Fibroblast of the aortic adventitia (primary cell): Measurements from ENCODE around the gene CEP164. TPM values are rescaled to one million over a fixed set of nuclear protein-coding genes. Genes with fewer than 3 reads are reported as not detected.
"Not testable (repeated sequence)": the region's sequence is repeated elsewhere in the genome, so short reads cannot be mapped to it uniquely, and the experiment has no call there.

Experiments
- DNase-seq: peaks from one replicate; pipeline ENCODE4 v3.0.0-alpha.2; 2010; ENCODE audit warnings: low read depth
- H3K4me3 ChIP-seq: 2 replicates; pipeline ENCODE4 v1.5.1; 2011; ENCODE audit warnings: low read depth, mild to moderate bottlenecking, control low read depth, low read length, moderate library complexity
- CTCF ChIP-seq: IDR thresholded peaks from 2 replicates; pipeline ENCODE4 v1.5.1; 2011; ENCODE audit warnings: mild to moderate bottlenecking, low read length, control low read depth, inconsistent platforms; ENCODE audit not compliant: insufficient read depth
- total RNA-seq: library from RNA; depleted of rRNA; stranded (reverse); fragments of >200 nt; gene quantifications from 2 replicates; pipeline ENCODE4 v1.2.3, GENCODE V29; 2012; ENCODE audit warnings: low replicate concordance

CEP164 gene
- total RNA-seq, 1 donor = 38.5 TPM

GRCh38 chr11:117444711-117445658, 117.3 kb downstream of the CEP164 start:
- TF ChIP-seq CTCF = no peak
- no peak for DNase-seq
- no peak overlapping the region for H3K4me3 ChIP-seq

GRCh38 chr11:117449111-117449693, 121.5 kb downstream of the CEP164 start:
- no peak for TF ChIP-seq CTCF
- DNase-seq = no peak
- no peak overlapping the region for H3K4me3 ChIP-seq

GRCh38 chr11:117453886-117454563, 126.4 kb downstream of the CEP164 start:
- DNase-seq = no peak
- no peak overlapping the region for H3K4me3 ChIP-seq
- no peak for TF ChIP-seq CTCF

GRCh38 chr11:117454564-117454917, 126.9 kb downstream of the CEP164 start:
- no peak for TF ChIP-seq CTCF
- no peak for DNase-seq
- H3K4me3 ChIP-seq = no peak overlapping the region

- TF ChIP-seq CTCF = no peak
- H3K4me3 ChIP-seq = no peak overlapping the region
- DNase-seq = no peak
Observed at GRCh38 chr11:117456027-117456720, 128.5 kb downstream of the CEP164 start.

- not testable (repeated sequence) for DNase-seq, H3K4me3 ChIP-seq
Observed at GRCh38 chr11:117456721-117457029, 129.0 kb downstream of the CEP164 start.
